Measurements from ENCODE around the gene ZNF418.
A peak's percentile ranks its signal among the peaks of the same experiment; 100 is the strongest.
"Not testable (repeated sequence)": the region's sequence is repeated elsewhere in the genome, so short reads cannot be mapped to it uniquely, and the experiment has no call there.

ZNF418 gene

DNA sequence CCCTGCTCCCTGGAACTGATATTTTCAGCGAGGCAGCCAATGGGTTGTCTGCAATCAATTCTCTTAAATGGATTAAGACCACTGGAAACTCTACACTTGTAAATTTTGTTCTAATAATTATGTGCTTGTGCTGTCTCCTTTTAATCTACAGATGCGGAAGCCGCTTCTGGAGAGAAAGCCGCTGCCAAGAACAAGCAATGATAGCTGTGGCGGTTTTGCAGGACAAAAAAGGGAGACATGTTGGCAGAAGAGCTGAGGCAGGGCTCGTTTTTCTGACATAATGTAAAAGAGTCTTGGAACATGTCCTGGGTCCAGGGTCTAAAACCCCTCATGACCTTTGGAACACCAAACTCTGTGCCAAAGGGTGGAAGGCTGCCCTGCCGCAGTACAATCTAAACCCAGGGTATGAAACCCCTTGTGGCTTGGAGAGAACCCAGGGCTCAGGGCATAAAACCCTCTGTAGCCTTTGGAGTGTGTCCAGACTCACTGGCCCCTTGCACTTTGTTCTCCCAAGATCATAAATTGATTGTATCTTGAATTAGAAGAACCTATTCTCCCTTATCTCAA is 31.5 kb downstream of the ZNF418 start:
- POLR2A ChIA-PET (ENCODE audit: low non-redundant PET): no interaction called here
- DNase-seq (ENCODE audit: low spot score): no peak
- TF ChIP-seq, protein P1, sequence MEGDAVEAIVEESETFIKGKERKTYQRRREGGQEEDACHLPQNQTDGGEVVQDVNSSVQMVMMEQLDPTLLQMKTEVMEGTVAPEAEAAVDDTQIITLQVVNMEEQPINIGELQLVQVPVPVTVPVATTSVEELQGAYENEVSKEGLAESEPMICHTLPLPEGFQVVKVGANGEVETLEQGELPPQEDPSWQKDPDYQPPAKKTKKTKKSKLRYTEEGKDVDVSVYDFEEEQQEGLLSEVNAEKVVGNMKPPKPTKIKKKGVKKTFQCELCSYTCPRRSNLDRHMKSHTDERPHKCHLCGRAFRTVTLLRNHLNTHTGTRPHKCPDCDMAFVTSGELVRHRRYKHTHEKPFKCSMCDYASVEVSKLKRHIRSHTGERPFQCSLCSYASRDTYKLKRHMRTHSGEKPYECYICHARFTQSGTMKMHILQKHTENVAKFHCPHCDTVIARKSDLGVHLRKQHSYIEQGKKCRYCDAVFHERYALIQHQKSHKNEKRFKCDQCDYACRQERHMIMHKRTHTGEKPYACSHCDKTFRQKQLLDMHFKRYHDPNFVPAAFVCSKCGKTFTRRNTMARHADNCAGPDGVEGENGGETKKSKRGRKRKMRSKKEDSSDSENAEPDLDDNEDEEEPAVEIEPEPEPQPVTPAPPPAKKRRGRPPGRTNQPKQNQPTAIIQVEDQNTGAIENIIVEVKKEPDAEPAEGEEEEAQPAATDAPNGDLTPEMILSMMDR (conservative IDR thresholded peaks at IDR 0.05; ENCODE audit: low read depth): no peak; the same call in 1 of the 2 replicates
- CTCF ChIA-PET: interaction anchor here (0.7 kb wide), 1 partner anchor 32 kb away, joined by 3 read pairs; no protein-coding TSS in a partner anchor
- H3K27ac ChIP-seq: no peak overlapping the region

GRCh38 chr19:57900311-57900710 is 34.9 kb downstream of the ZNF418 start:
- TF ChIP-seq, protein P1 (conservative IDR thresholded peaks at IDR 0.05; ENCODE audit: low read depth): no peak
- H3K27ac ChIP-seq: no peak overlapping the region
- DNase-seq (ENCODE audit: low spot score): no peak
- CTCF ChIA-PET: no interaction called here
- POLR2A ChIA-PET (ENCODE audit: low non-redundant PET): no interaction called here

GRCh38 chr19:57890706-57891105 is 44.5 kb downstream of the ZNF418 start:
- POLR2A ChIA-PET (ENCODE audit: low non-redundant PET); CTCF ChIA-PET; DNase-seq (ENCODE audit: low spot score); H3K27ac ChIP-seq: not testable (repeated sequence)

GRCh38 chr19:57888560-57889231 is 46.5 kb downstream of the ZNF418 start, which contains the start of gene ZNF814:
TSS of gene ZNF814 (minus strand) at chr19:57889037. CDS start at chr19:57888802, 235 bp downstream.
- TF ChIP-seq, protein P1 (conservative IDR thresholded peaks at IDR 0.05; ENCODE audit: low read depth): no peak
- CTCF ChIA-PET: interaction anchor here (0.6 to 1.0 kb wide), 3 partner anchors 8 to 123 kb away, joined by 3 read pairs; no protein-coding TSS in a partner anchor
- DNase-seq (ENCODE audit: low spot score): peak; percentile 58
- no peak within 1 kb of the TSS for H3K27ac ChIP-seq
- POLR2A ChIA-PET (ENCODE audit: low non-redundant PET): interaction anchor here (0.5 kb wide), 1 partner anchor 274 kb away, joined by 3 read pairs; no protein-coding TSS in a partner anchor

- DNase-seq (ENCODE audit: low spot score): peak; percentile 13
- POLR2A ChIA-PET (ENCODE audit: low non-redundant PET): no interaction called here
- TF ChIP-seq, protein P1 (conservative IDR thresholded peaks at IDR 0.05; ENCODE audit: low read depth): no peak
- H3K27ac ChIP-seq: no peak overlapping the region
- CTCF ChIA-PET: interaction anchor here (0.6 to 1.0 kb wide), 4 partner anchors 8 to 298 kb away, joined by 3 read pairs; no protein-coding TSS in a partner anchor
These were observed 47.1 kb downstream of the ZNF418 start for GRCh38 chr19:57888107-57888559.

- TF ChIP-seq, protein P1 (conservative IDR thresholded peaks at IDR 0.05; ENCODE audit: low read depth): no peak
- DNase-seq (ENCODE audit: low spot score): no peak
- H3K27ac ChIP-seq: no peak overlapping the region
- ChIA-PET POLR2A (ENCODE audit: low non-redundant PET) (no interaction called here), CTCF (interaction anchor here (0.6 to 1.0 kb wide), 3 partner anchors 9 to 299 kb away, joined by 3 read pairs; no protein-coding TSS in a partner anchor)
These were observed 47.8 kb downstream of the ZNF418 start for GRCh38 chr19:57887195-57887941.
